SKM-1 (cell line): ENCODE results near the gene SBF2.

Experiments
- DNase-seq: peaks from one replicate; lab custom pipeline; 2025; ENCODE audit not compliant: unreplicated experiment; lab: John Stamatoyannopoulos, UW

Gene SBF2

GRCh38 chr11:10293423-10294289, at the start of gene SBF2:
SBF2 (minus strand) TSS chr11:10294219; CDS start chr11:10294069, 150 bp downstream.
- DNase-seq, result no peak

GRCh38 chr11:10338287-10338686, 44.3 kb upstream of the SBF2 start:
- no peak for DNase-seq

- DNase-seq, result no peak
Measured at GRCh38 chr11:10333490-10333889, 39.5 kb upstream of the SBF2 start.

- DNase-seq, result no peak
Measured at GRCh38 chr11:10331548-10332289, 37.7 kb upstream of the SBF2 start.

DNA sequence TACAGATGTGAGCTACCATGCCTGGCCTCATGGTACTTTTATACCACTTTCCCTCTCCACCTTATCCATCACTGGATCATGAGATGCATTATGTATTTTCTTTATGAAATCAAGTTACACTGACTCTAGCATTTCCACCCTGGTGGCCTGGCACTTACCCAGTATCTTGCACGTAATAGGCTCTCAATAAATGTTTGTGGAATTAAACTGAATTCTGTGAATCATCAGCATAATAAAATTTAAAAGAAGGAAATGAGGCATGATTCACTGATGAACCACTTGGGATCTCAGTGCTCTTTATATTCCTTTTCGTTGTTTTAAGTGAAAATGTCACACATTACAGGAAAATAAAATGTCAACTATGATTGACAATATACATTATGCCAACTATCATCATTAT, 35.9 kb upstream of the SBF2 start:
- DNase-seq, result no peak

- no peak for DNase-seq
Measured at GRCh38 chr11:10329356-10329755, 35.3 kb upstream of the SBF2 start.

- peak; percentile 25 for DNase-seq
Measured at GRCh38 chr11:10328314-10329098, 34.5 kb upstream of the SBF2 start.

DNA sequence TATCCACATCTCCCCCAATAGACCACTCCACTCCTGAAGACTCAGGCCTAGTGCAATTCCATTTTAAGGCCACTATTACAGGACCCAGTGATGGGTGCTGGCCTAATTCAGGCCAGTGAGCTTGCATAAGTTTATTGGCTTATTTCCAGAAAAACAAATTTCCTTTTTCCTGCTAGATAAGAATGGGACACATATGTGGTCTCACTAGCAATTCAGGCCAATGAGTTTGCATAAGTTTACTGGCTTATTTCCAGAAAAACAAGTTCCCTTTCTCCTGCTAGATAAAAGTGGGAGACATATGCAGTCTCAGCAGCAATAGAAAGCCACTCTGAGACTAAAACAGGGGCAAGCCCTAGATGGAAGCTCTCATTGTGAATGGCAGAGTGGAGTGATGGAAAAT, 33.2 kb upstream of the SBF2 start:
- no peak for DNase-seq

DNA sequence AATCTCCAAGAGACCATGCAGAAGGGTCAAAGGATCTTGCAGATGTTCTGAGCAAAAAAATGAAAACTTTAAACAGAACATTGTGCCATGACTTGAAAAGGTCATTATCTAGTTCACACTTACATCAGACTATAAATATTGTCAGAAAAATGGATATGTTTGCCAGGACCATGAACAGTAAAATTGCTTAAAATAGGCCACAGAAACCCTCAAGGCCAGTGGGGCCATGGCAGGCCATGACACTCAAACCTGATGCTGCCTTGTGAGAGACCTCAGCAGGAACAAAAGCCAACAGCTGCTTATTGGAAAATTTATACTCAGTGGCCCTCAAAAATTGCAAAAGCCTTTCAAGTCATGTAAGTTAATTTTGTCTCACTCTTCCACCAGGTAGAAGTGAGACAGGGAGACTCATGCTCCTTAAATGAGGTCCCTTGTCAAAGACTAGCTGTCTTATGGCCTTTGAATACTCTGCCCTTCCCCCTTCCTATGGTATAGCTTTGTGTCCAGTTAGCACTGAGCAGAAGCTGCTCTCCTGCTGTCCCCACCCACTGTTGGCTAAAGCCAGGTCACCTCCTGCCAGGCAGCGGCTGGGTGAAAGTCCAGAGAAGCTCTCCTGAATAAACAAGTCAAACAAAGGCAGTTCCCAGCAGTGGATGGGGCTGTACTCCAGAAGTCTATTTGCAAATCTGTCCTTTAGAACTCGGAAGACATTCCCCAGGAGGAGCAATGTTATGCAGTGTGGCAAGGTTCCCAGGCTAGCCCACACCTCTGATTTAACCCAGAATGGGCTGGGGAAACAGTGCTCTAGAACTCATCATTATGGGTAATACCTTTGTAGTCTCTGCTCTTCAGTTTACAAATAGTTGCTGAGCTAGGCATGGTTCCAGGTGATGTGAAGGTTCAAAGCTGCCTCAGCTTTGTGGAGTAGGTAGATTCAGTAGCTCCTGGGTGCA, 32.3 kb upstream of the SBF2 start:
- no peak for DNase-seq

DNA sequence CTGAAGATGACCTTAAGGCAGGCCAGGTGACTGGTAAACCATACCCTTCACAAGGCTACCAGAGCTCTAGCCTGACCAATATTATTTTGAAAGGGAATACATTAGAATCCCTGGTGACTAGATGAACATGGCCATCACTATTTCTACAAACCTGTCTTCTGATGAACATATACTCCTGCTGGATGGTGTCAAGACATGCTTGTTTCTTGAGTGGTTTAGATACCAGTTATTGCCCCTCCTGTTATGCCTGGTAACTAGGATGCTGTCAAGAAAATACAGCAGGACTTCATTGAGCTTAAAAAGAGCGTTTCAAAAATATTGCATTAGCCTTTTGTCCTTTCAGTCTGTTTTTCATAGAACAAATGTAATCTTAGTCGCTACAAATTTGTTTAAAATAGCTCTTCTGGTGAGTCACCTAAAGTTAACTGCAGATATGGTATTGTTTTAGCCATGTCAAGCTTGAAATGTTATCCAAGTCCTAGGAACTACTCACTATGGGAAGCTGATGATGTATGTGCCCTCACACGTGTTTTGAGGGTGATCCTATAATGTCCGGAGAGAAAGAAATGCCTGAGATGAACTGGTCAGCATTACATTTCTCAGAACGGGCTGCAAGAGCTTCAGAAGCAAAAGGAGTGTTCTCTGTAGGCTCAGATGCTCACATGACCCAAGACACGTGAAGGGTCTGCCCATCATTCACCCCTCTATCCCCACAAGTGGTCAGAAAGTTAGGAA, 31.4 kb upstream of the SBF2 start:
- DNase-seq, result no peak

DNA sequence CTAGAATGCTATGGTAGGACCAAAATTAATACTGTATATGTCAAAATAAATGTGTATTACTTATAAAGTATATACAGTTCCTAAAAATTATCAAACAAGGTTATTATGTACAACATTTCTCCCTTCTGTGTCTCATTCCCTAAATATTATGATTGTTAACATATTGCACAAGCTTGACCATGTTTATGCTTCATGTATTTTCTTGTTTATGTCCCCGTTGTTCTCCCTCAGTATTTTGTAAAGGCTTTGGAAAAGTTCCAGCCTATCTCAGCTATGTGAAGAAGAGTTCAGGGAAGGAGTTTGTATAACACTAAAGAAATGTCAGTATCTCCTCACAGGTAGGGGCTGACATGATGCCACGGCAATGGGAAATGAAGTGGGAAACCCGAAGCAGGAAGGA, 30.5 kb upstream of the SBF2 start:
- no peak for DNase-seq

GRCh38 chr11:10323793-10324170, 29.8 kb upstream of the SBF2 start:
- no peak for DNase-seq

GRCh38 chr11:10322830-10323792, 29.1 kb upstream of the SBF2 start:
- DNase-seq, result peak; percentile 42

DNA sequence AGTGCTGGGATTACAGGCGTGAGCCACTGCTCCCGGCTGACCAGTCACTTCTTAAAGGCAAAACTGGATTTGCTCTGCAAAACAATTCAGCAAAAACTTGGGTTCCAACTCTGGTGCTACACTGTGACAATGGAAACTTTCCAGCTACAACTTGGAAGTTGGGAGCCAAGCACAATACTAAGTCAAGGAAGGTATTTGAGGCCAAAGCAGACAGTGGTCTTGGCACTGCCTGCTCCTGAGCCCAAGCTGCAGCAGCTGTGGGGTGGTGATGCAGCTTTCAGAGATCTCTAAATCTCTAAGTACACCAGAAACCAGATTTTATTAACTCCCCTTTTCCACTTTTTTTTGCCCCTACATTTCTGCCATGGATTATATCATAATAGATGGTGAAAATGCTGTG, 28.4 kb upstream of the SBF2 start:
- no peak for DNase-seq

DNA sequence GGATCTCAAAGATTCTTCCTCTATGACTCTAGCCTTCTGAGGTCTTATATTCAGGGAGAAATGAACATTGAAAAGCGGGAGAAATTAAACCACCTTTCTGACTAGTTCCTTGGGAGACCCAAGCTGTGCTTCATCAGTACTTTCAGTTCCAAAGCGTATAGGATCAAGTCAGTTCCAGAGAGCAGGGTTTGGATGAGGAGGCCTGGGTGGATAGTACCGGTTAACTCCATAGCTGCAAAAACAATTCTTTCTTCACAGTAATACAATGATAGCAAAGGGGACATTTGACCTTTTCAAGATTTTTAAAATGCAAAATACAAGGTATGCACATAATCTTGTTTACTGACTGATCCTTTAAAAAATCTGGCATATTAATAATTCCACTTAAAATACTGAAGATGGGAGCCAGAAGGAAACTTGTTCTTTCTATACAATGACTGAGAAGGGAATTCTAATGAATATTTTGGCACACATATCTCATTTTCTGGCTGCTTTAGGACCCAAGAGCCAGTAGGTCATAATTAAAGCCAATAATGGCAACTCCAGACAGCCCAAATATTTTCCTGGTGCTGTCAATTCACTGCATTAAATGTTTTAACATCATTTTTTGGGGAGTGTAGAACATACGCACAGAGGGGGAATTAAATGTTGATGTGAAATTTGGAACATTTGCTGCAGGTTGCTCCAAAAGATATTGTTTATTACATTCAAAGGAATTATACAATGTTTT, 26.9 kb upstream of the SBF2 start:
- no peak for DNase-seq

GRCh38 chr11:10319702-10320558, 25.9 kb upstream of the SBF2 start:
- no peak for DNase-seq

DNA sequence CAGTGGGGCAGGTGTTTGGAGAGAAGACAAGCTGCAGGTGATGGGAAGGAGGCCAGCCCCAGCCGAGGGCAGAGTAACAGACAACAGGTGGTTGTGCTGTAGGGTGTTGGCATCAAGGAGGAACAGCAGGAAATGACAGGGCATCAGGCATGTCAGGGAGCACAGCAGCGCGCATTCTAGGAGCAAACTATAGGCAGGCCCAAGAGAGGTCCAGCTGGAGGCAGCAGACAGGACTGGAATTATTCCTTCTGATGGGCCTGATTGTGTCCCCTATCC, 24.4 kb upstream of the SBF2 start:
- no peak for DNase-seq
